CD4-positive, alpha-beta T cell treated with Interleukin-4 for 1 hour (primary cell): ENCODE measurements around the gene POP5.
A peak's percentile ranks its signal among the peaks of the same experiment; 100 is the strongest.
"Not testable (repeated sequence)": the region's sequence is repeated elsewhere in the genome, so short reads cannot be mapped to it uniquely, and the experiment has no call there.

ENCODE experiments used
- DNase-seq, 2 donors: peaks; one replicate each; pipeline ENCODE4 v3.0.0-alpha.2; 2020 to 2022

POP5 gene

GRCh38 chr12:120580787-120581723, at the start of gene POP5:
POP5 (minus strand) TSS chr12:120581402; CDS start chr12:120581362, 40 bp downstream.
- peak; percentile 96 to 97 for DNase-seq

- DNase-seq: no peak
Observed at GRCh38 chr12:120630104-120630892, 49.1 kb upstream of the POP5 start.

- DNase-seq: no peak
Observed at GRCh38 chr12:120628919-120629318, 47.7 kb upstream of the POP5 start.

GRCh38 chr12:120625557-120626419, 44.6 kb upstream of the POP5 start:
- DNase-seq: peak; percentile 29 to 35

GRCh38 chr12:120620624-120621023, 39.4 kb upstream of the POP5 start:
- no peak for DNase-seq

- no peak for DNase-seq
Observed at GRCh38 chr12:120618954-120619615, 37.9 kb upstream of the POP5 start.

GRCh38 chr12:120617767-120618166, 36.6 kb upstream of the POP5 start:
- DNase-seq: not testable (repeated sequence)

GRCh38 chr12:120617193-120617592, 36.0 kb upstream of the POP5 start:
- DNase-seq: not testable (repeated sequence)

GRCh38 chr12:120614848-120615247, 33.6 kb upstream of the POP5 start:
- DNase-seq: no peak

GRCh38 chr12:120611534-120611933, 30.3 kb upstream of the POP5 start:
- DNase-seq: not testable (repeated sequence)

- no peak for DNase-seq
Observed at GRCh38 chr12:120610560-120610959, 29.4 kb upstream of the POP5 start.

GRCh38 chr12:120602416-120602815, 21.2 kb upstream of the POP5 start:
- DNase-seq: peak in 1 of 2 donors; percentile 45

- no peak for DNase-seq
Observed at GRCh38 chr12:120599672-120600552, 18.7 kb upstream of the POP5 start.

- DNase-seq: peak in 1 of 2 donors; percentile 32
Observed at GRCh38 chr12:120598674-120599463, 17.7 kb upstream of the POP5 start.

GRCh38 chr12:120597861-120598260, 16.7 kb upstream of the POP5 start:
- no peak for DNase-seq

GRCh38 chr12:120596901-120597300, 15.7 kb upstream of the POP5 start:
- DNase-seq: no peak

GRCh38 chr12:120592121-120593049, 11.2 kb upstream of the POP5 start:
- DNase-seq: no peak

- no peak for DNase-seq
Observed at GRCh38 chr12:120590741-120591407, 9.7 kb upstream of the POP5 start.
